Natural killer cell treated with Interleukin-12 subunit alpha and Interleukin-12 subunit beta and Interleukin-15 and Interleukin-18, amount 100 ng/mL, for 72 hours (primary cell): ENCODE data around the gene NHP2. TPM values are rescaled to one million over a fixed set of nuclear protein-coding genes. Genes with fewer than 3 reads are reported as not detected.

Experiments used
- ATAC-seq, 2 donors: fragments of 150-1000 bp; cut with Tn5 transposase in 1 of 2; sonication (Bioruptor Pico), chemical (Tn5 transposase) in 1 of 2; 2 replicates each; pipeline ENCODE4 v1.10.0; 2021
- DNase-seq: peaks from one replicate; pipeline ENCODE4 v3.0.0; 2022; ENCODE audit warnings: low spot score
- H3K27ac Mint-ChIP-seq, 2 donors: 1 replicate in 1 of 2; 2 replicates in 1 of 2; pipeline ENCODE4 v1.8.0; 2022; ENCODE audit warnings: mixed read lengths in 2 of 2, mild to moderate bottlenecking in 1 of 2, moderate library complexity in 1 of 2
- H3K27me3 Mint-ChIP-seq, 2 donors: 1 replicate in 1 of 2; 2 replicates in 1 of 2; pipeline ENCODE4 v1.8.0; 2022; ENCODE audit warnings: mixed read lengths in 2 of 2
- H3K36me3 Mint-ChIP-seq: one replicate; pipeline ENCODE4 v1.8.0; 2022; ENCODE audit warnings: mixed read lengths
- H3K4me1 Mint-ChIP-seq, 2 donors: 1 replicate in 1 of 2; 2 replicates in 1 of 2; pipeline ENCODE4 v1.8.0; 2022; ENCODE audit warnings: low read depth in 2 of 2, mixed read lengths in 2 of 2, mild to moderate bottlenecking in 1 of 2
- H3K4me3 Mint-ChIP-seq: one replicate; pipeline ENCODE4 v1.8.0; 2022; ENCODE audit warnings: mixed read lengths
- H3K9me3 Mint-ChIP-seq: 2 replicates; pipeline ENCODE4 v1.8.0; 2022; ENCODE audit warnings: mixed read lengths
- total RNA-seq, 2 donors: library from RNA; stranded (reverse); gene quantifications; one replicate each; pipeline ENCODE4 v1.2.3, GENCODE V29; 2022

NHP2 gene
- total RNA-seq, 2 donors from 2014 or later: 139 to 196 TPM

DNA sequence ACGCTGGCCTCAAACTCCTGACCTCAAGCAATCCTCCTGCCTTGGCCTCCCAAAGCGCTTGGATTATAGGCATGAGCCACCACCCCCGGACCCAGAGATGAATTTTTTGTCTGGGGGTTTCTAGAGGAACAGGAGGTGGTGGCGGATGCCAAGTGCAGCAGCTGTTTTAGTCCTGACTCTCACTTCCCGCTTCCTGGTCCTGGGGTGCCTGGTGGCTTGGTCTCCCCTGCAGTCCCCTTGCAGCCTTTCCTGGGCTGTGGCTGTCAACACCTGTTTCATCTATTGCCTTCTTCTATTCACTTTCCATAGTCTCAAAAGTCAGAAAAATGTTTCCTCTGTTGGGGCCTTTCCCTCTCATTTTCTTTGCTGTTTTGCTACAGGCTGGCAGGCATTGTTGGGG, 6.5 kb upstream of the NHP2 start:
- Mint-ChIP-seq H3K4me1 (peaks cover 3 to 7% of the 10 kb centered on the region in 2 donors), H3K27me3 (peaks cover 21 to 23% of the 10 kb centered on the region in 2 donors), H3K27ac (no peak overlapping the region), H3K9me3 (no peaks in the 10 kb centered on the region), H3K4me3 (no peak overlapping the region), H3K36me3 (no peaks in the 10 kb centered on the region)
- ATAC-seq (no peak), DNase-seq (no peak)

DNA sequence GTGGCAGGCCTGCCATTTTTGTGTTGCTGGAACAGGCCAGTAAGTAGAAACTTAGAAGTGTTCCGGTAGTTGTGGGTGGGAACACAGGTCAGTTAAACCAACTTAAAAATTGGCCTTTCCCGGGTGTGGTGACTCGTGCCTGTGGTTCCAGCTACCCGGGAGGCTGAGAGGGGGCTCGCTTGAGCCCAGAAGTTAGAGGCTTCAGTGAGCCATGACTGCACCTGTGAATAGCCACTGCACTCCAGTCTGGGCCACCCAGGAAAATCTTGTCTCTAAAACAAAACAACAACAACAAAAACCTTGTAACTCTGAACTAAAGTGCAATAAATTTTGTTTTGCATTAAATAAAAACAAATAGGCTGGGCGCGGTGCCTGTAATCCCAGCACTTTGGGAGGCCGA, 1.4 kb upstream of the NHP2 start:
- ATAC-seq (no peak), DNase-seq (no peak)
- Mint-ChIP-seq H3K9me3 (no peaks in the 10 kb centered on the region), H3K4me3 (no peak overlapping the region), H3K27me3 (no peaks in the 10 kb centered on the region), H3K27ac (no peak overlapping the region), H3K4me1 (peaks cover 25 to 31% of the 10 kb centered on the region in 2 donors), H3K36me3 (peaks cover 4% of the 10 kb centered on the region)

DNA sequence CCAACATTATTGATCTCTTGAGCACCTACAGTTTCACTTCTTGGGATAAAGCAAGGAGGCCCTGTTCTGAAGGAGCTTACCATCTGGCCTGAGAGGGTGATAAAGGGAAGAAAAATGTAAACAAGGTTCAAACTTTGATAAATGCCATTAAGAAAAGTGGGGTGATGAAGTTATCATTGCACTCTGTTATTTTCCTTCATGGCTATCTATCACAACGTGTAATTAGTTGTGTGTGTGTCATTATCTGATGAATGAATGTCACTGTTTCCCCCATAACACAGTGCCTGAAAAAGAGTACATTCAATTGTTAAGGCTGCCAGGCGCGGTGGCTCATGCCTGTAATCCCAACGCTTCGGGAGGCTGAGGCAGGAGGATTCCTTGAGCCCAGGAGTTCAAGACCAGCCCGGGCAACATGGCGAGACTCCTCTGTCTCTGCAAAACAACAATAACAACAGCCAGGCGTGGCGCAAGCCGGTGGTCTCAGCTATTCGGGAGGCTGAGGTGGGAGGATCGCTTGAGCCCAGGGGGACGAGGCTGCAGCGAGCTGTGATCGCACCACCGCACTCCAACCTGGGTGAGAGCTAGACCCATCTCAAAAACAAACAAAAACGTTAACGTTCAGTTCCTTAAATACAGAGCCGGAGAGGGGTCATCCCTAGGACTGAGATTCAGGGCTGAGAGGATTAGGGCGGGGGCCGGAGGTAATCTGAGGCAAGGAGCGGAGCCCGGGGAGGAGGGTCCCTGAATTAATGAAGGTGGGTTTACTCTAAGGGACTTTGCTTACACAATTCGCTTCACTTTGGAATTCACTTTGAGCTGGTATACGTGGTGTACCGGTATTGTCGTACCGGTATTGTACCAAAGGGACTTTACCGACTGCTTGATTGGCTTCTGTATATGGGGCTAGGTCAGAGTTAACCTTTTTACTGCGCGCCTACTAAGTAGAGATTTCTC, 917 bp downstream of the NHP2 start:
- H3K27me3 Mint-ChIP-seq: no peaks in the 10 kb centered on the region
- ATAC-seq: no peak
- DNase-seq: no peak
- peak overlapping the region; percentile 50 to 93 for H3K27ac Mint-ChIP-seq
- H3K4me1 Mint-ChIP-seq: peaks cover 28 to 39% of the 10 kb centered on the region in 2 donors
- peak overlapping the region; percentile 88 for H3K4me3 Mint-ChIP-seq
- peaks cover 10% of the 10 kb centered on the region for H3K36me3 Mint-ChIP-seq
- no peaks in the 10 kb centered on the region for H3K9me3 Mint-ChIP-seq

DNA sequence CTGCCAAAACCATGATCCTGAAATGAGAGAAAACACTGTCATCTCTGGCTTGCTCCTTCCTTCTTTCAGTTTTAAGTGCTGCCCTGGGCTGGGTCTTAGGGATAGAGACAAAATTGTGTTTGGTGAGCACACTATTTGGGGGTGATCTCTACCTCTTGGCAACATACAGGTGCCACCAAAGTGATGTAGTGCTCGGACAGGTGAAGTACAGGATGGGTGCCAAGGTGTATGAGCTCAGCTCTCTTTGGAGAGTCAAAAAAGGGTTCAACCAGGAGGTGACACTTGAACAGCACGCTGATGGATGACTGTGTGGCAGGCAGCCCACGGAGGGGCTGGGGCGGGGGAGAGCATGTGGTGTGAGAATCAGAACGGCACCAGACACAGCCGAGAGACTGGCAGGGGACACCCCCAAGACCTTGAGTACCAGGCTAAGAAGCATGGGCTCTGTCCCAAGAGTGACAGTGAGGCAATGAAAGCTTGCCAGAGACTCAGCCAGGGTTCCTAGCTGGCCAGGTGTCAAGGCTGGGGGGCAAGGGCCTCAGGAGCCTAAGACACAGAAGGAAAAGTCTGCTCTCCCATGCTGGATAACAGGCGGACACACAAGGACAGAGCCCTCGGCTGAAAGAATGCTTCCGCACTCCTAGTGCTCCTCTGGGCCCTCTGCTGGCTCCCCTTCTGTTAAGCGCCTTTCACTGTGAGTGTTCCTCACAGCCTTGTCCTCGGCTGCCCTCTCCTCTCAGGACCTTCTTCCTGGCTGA, 2.5 kb downstream of the NHP2 start:
- Mint-ChIP-seq H3K4me1 (peaks cover 28 to 42% of the 10 kb centered on the region in 2 donors), H3K4me3 (peak overlapping the region; percentile 53), H3K36me3 (peaks cover 10% of the 10 kb centered on the region), H3K27ac (peak overlapping the region; percentile 51 to 60), H3K27me3 (no peaks in the 10 kb centered on the region), H3K9me3 (no peaks in the 10 kb centered on the region)
- no peak for DNase-seq
- ATAC-seq: no peak

DNA sequence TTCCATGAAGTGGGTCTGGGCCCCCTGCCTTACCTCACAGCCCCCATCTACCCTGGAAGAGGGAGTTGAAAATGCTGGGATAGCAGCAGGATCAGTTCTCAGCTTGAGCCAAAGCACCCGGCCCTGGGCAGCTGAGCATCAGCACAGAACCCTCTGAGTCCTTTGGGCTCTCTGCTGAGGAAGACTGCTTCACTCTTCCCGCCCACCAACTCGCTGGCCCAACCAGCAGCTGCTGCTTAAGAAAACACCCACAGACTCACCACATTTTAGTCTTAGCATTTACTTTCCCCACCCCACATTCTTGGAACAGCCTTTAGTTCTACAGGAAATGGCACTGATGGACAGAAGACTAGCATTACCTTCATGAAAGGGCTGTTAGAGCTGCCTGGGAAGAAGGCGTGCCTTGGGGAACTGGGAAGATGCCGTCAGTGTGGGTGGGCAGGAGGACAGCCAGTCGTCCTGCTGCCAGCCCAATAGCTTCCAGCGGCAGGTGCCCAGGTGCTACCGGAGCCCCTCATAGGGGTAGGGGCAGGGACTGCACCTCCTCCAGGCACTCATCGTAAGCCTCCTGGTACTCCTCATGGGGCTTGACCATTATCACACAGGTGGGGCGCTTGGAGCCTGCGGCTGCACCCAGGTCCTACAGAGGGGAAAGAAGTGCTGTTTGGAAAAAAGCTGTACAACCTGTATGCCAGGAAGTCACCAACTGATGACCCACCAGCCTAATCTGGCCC, 4.3 kb downstream of the NHP2 start:
- H3K4me3 Mint-ChIP-seq: no peak overlapping the region
- ATAC-seq: no peak
- no peaks in the 10 kb centered on the region for H3K27me3 Mint-ChIP-seq
- H3K9me3 Mint-ChIP-seq: no peaks in the 10 kb centered on the region
- no peak for DNase-seq
- peak overlapping the region in 1 of 2 donors; percentile 14 for H3K27ac Mint-ChIP-seq
- peaks cover 28 to 38% of the 10 kb centered on the region in 2 donors for H3K4me1 Mint-ChIP-seq
- H3K36me3 Mint-ChIP-seq: peaks cover 10% of the 10 kb centered on the region

DNA sequence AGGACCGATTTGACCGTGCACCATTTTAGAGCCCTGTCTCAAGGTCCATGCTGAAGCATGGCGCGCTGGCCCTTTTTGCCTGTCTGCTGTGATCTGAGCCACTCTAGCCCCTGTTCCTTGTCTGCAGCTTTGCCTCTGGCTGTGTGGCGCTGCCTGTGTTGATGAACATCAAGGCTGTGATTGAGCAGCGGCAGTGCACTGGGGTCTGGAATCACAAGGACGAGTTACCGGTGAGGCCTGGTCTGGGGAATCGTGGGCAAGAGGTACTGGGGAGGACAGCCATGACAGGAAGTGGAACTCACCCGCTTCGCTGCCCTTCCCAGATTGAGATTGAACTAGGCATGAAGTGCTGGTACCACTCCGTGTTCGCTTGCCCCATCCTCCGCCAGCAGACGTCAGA, 6.3 kb downstream of the NHP2 start:
- Mint-ChIP-seq H3K9me3 (no peaks in the 10 kb centered on the region), H3K36me3 (peaks cover 10% of the 10 kb centered on the region), H3K4me3 (no peak overlapping the region), H3K27ac (no peak overlapping the region), H3K27me3 (no peaks in the 10 kb centered on the region), H3K4me1 (peaks cover 18 to 25% of the 10 kb centered on the region in 2 donors)
- ATAC-seq: no peak
- no peak for DNase-seq

DNA sequence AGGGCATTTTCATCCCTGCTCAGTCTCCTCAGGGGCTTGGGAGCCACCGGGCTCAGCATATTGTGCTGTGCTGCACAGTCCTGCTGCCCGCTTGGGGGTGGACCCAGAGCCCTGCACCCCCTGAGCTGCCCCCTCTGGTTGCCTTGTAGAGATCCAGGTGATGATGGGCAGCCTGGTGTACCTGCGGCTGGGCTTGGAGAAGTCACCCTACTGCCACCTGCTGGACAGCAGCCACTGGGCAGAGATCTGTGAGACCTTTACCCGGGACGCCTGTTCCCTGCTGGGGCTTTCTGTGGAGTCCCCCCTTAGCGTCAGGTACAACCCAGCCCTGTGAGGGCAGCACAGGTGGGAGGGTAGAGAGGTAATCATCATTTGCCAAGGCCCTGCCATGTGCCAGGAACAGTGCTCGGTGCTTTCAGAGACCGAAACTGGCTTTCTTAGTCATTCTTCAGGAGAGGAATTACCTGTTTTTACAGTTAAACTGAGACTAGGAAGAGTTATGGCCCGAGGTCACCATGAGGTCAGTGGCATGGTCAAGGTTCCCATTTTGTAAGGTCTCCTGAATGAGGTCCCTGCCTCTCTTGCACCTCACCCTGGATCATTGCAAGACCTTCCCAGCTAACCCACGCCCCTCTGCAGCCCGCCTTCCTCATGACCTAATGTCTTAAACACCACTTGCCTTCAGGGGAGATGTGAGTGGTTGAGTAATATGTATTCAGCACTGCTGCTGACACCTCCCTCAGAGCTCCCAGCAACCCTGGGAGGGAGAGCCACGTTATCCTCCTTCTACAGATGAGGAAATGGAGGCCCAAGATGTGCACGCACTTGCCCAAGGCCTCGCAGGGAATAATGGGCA, 7.5 kb downstream of the NHP2 start:
- H3K36me3 Mint-ChIP-seq: peaks cover 16% of the 10 kb centered on the region
- no peaks in the 10 kb centered on the region for H3K9me3 Mint-ChIP-seq
- peaks cover 9 to 18% of the 10 kb centered on the region in 2 donors for H3K4me1 Mint-ChIP-seq
- ATAC-seq (peak; percentile 69 to 76), DNase-seq (no peak)
- H3K27ac Mint-ChIP-seq: no peak overlapping the region
- no peak overlapping the region for H3K4me3 Mint-ChIP-seq
- H3K27me3 Mint-ChIP-seq: no peaks in the 10 kb centered on the region

DNA sequence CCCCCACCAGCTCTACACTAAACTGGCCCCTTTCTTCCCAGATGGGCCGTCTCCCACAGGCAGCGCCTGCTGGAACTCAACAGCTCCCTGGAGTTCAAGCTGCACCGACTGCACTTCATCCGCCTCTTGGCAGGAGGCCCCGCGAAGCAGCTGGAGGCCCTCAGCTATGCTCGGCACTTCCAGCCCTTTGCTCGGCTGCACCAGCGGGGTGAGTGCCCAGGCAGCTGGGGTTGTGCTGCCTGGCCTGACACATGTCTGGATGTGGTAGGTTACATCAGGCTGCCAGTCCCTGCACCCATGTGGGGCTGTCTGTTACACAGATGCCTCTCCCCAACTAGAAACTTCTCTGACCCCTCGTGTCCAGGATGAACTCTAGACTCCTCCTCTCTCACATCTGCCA, 9.8 kb downstream of the NHP2 start:
- H3K36me3 Mint-ChIP-seq: peaks cover 11% of the 10 kb centered on the region

DNA sequence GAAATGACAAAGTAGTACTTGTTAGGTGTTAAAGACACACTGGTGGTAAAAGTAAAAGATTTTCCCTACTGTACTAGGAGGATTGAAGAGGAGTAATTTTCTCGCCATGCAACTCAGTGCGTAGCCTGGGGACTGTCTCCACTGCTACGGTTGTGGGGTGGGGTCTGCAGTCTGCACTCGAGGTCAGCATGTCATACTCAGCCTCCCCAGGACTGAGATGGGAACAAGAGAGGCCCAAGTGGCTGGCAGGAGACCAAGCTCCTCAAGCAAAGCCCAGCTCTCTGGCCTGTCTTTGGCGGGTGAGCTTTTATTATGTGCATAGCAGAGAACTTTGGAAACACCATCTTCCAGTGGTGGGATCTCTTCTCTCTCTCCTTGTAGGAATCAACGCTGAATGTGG, 10.4 kb downstream of the NHP2 start:
- Mint-ChIP-seq H3K4me1 (peaks cover 0 to 5% of the 10 kb centered on the region in 2 donors), H3K27ac (no peak overlapping the region), H3K4me3 (no peak overlapping the region), H3K27me3 (no peaks in the 10 kb centered on the region), H3K36me3 (peaks cover 6% of the 10 kb centered on the region), H3K9me3 (no peaks in the 10 kb centered on the region)
- DNase-seq (no peak), ATAC-seq (no peak)

More for the DNA sequence above, 9.8 kb downstream of the NHP2 start:
- Mint-ChIP-seq H3K4me3 (no peak overlapping the region), H3K27me3 (no peaks in the 10 kb centered on the region), H3K9me3 (no peaks in the 10 kb centered on the region), H3K4me1 (peaks cover 0 to 8% of the 10 kb centered on the region in 2 donors), H3K27ac (no peak overlapping the region)
- DNase-seq (no peak), ATAC-seq (no peak)

DNA sequence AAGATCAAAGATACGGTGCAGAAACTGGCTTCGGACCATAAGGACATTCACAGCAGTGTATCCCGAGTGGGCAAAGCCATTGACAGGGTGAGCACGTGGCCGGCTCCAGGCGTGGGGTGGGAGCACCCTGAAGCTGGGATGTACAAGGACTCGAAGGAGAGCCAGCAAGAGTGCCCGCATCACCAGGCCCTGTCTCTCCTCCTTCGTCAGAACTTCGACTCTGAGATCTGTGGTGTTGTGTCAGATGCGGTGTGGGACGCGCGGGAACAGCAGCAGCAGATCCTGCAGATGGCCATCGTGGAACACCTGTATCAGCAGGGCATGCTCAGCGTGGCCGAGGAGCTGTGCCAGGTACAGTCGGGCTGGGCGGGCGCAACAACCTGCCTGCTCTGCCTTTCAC, 11.0 kb downstream of the NHP2 start:
- H3K36me3 Mint-ChIP-seq: peaks cover 6% of the 10 kb centered on the region
- DNase-seq (no peak), ATAC-seq (no peak)
- H3K27ac Mint-ChIP-seq: no peak overlapping the region
- no peaks in the 10 kb centered on the region for H3K9me3 Mint-ChIP-seq
- no peaks in the 10 kb centered on the region for H3K27me3 Mint-ChIP-seq
- no peak overlapping the region for H3K4me3 Mint-ChIP-seq
- H3K4me1 Mint-ChIP-seq: peaks cover 0 to 3% of the 10 kb centered on the region in 2 donors

DNA sequence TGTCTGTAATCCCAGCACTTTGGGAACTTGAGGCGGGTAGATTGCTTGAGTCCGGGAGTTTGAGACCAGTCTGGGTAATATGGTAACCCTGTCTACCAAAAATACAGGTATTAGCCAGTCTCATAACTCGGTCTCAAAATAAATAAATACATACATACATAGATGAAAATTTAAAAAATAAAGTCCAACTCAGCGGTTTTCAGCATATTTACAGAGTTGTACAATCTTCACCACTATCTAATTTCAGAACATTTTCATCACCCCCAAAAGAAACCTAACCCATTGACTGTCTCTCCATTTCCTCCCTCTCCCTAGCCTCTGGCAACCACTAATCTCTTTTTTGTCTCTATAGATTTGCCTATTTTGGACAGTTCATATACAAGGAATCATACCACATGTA, 12.1 kb downstream of the NHP2 start:
- Mint-ChIP-seq H3K9me3 (no peaks in the 10 kb centered on the region), H3K27ac (peak overlapping the region in 1 of 2 donors; percentile 2), H3K36me3 (peaks cover 6% of the 10 kb centered on the region), H3K4me3 (no peak overlapping the region), H3K27me3 (no peaks in the 10 kb centered on the region), H3K4me1 (peaks cover 0 to 4% of the 10 kb centered on the region in 2 donors)
- DNase-seq (no peak), ATAC-seq (no peak)

DNA sequence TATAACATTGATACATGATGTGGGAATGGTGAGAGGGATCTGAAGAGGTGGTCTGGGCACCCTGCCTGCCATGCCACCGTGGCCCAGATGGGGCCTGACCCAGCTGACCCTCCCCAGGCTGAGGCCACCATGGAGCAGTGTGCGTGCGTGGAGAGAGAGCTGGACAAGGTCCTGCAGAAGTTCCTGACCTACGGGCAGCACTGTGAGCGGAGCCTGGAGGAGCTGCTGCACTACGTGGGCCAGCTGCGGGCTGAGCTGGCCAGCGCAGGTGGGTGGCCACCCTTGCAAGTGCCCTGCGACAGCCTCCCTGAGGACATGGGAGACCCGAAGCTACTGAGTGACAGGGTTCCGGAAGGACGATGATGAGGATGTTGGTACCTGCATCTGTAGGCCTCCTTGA, 15.7 kb downstream of the NHP2 start:
- Mint-ChIP-seq H3K36me3 (peaks cover 6% of the 10 kb centered on the region), H3K9me3 (no peaks in the 10 kb centered on the region), H3K27me3 (no peaks in the 10 kb centered on the region), H3K4me1 (peaks cover 0 to 7% of the 10 kb centered on the region in 2 donors), H3K27ac (no peak overlapping the region), H3K4me3 (no peak overlapping the region)
- ATAC-seq (no peak), DNase-seq (no peak)

DNA sequence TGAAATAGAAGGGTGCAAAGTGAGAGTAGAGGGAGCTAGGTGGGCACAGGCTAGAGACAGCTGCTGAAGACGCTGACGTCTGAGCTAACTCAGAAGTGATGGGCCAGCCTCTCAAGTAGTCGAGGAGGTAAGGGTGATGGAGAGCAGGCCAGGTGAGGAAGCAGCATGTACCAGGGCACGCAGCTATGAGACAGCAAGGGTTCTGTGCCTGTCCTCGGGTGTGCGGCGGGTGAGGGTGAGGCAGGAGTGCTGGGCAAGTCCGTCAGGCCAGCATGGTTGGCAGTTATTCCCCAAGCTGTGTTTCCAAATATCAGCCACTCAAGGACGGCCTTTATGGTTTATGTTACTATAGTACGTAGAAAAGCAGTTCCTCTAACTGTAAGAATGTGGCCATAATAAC, 16.7 kb downstream of the NHP2 start:
- Mint-ChIP-seq H3K9me3 (no peaks in the 10 kb centered on the region), H3K27ac (no peak overlapping the region)

More for the DNA sequence above, 16.7 kb downstream of the NHP2 start:
- Mint-ChIP-seq H3K4me1 (peaks cover under 1 to 7% of the 10 kb centered on the region in 2 donors), H3K36me3 (peaks cover 6% of the 10 kb centered on the region), H3K4me3 (no peak overlapping the region), H3K27me3 (no peaks in the 10 kb centered on the region)
- no peak for DNase-seq
- ATAC-seq: no peak
